ENCODE data around the gene ANKFN1. TPM values are rescaled to one million over a fixed set of nuclear protein-coding genes. Genes with fewer than 3 reads are reported as not detected.

Gene ANKFN1
- total RNA-seq, 1 experiment from 2014 or later = not detected

GRCh38 chr17:56290802-56291118 is 137.5 kb downstream of the ANKFN1 start:
- Histone ChIP-seq H3K36me3 (ENCODE audit: control insufficient read depth, insufficient read depth, low read length) (no peaks in the 10 kb centered on the region), H3K27me3 (ENCODE audit: control insufficient read depth, insufficient read depth, low read length) (no peaks in the 10 kb centered on the region), H3K4me1 (ENCODE audit: control insufficient read depth, insufficient read depth, low read length) (no peaks in the 10 kb centered on the region), H3K9me3 (ENCODE audit: control insufficient read depth, insufficient read depth, low read depth, low read length) (no peaks in the 10 kb centered on the region), H3K27ac (ENCODE audit: low read length) (no peak overlapping the region), H3K4me3 (ENCODE audit: low read depth in 2 of 2, low read length in 2 of 2) (peak overlapping the region; percentile 19 to 49)
- in situ Hi-C loops (cut with HindIII; ENCODE audit: low pct_unique_long_range_greater_than_20kb, low sequenced_read_pairs) (no loop called here), intact Hi-C loops (cut with micrococcal nuclease; ENCODE audit: unreplicated experiment) (no loop called here)
- ATAC-seq (no peak), DNase-seq (ENCODE audit: low read depth, low spot score) (no peak)
- TF ChIP-seq SIN3A (IDR thresholded peaks at IDR 0.05; ENCODE audit: borderline replicate concordance, insufficient read depth, low read depth, low read length) (no peak), CTCF (IDR thresholded peaks at IDR 0.05) (no peak), POLR2AphosphoS5 (IDR thresholded peaks at IDR 0.05; ENCODE audit: low read depth, low read length) (no peak), TCF7L2 (IDR thresholded peaks at IDR 0.05; ENCODE audit: low read depth, low read length) (no peak), REST (IDR thresholded peaks at IDR 0.05; ENCODE audit: insufficient read depth in 1 of 2, low read depth in 2 of 2, low read length in 1 of 2) (no peak)
- ChIA-PET POLR2A (no interaction called here), CTCF (no interaction called here)
- no TSS peak for BruUV-seq (replicated peaks)

DNA sequence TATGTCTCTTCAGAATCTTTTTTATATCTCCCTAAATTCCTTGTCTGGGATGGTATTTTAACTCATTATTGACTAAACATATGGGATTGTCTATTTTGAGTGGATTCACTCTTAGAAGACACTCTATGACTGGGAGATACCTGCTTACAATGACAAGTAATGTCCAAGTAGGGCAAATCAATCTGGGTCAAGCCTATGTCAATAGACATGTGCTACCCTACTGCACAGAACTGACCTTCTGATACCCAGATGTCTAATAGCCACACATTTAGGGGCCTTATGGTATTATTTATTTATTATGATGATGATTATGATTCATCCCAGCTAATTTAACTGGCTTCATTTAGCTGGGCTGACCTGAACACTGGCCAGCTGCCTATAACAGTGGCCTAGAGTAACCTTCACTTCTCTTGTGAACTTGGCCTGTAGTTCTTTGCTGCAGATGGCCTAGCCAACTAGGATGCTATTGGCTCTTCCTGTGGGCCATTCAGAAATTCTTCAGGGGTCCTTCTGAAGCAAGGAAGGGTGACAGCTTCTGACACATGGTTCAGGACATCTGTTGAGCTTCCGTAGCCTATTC is 138.0 kb downstream of the ANKFN1 start:
- no peaks in the 10 kb centered on the region for H3K27me3 ChIP-seq (ENCODE audit: control insufficient read depth, insufficient read depth, low read length)
- H3K36me3 ChIP-seq (ENCODE audit: control insufficient read depth, insufficient read depth, low read length) = no peaks in the 10 kb centered on the region
- no peak for ATAC-seq
- no peaks in the 10 kb centered on the region for H3K9me3 ChIP-seq (ENCODE audit: control insufficient read depth, insufficient read depth, low read depth, low read length)
- no peak for DNase-seq (ENCODE audit: low read depth, low spot score)
- H3K4me3 ChIP-seq (ENCODE audit: low read depth in 2 of 2, low read length in 2 of 2) = no peak overlapping the region
- ChIA-PET CTCF (no interaction called here), POLR2A (interaction anchor here (0.6 kb wide), 1 partner anchor 433 kb away, joined by 4 read pairs; no protein-coding TSS in a partner anchor)
- no peaks in the 10 kb centered on the region for H3K4me1 ChIP-seq (ENCODE audit: control insufficient read depth, insufficient read depth, low read length)
- no peak overlapping the region for H3K27ac ChIP-seq (ENCODE audit: low read length)
- in situ Hi-C loops (cut with HindIII; ENCODE audit: low pct_unique_long_range_greater_than_20kb, low sequenced_read_pairs) (no loop called here), intact Hi-C loops (cut with micrococcal nuclease; ENCODE audit: unreplicated experiment) (no loop called here)
- TF ChIP-seq POLR2AphosphoS5 (IDR thresholded peaks at IDR 0.05; ENCODE audit: low read depth, low read length) (no peak), CTCF (IDR thresholded peaks at IDR 0.05) (no peak), TCF7L2 (IDR thresholded peaks at IDR 0.05; ENCODE audit: low read depth, low read length) (no peak), SIN3A (IDR thresholded peaks at IDR 0.05; ENCODE audit: borderline replicate concordance, insufficient read depth, low read depth, low read length) (no peak), REST (IDR thresholded peaks at IDR 0.05; ENCODE audit: insufficient read depth in 1 of 2, low read depth in 2 of 2, low read length in 1 of 2) (no peak)
- BruUV-seq (replicated peaks) = no TSS peak
